ENCODE measurements around the gene IFT122.
A peak's percentile ranks its signal among the peaks of the same experiment; 100 is the strongest.
"Not testable (repeated sequence)": the region's sequence is repeated elsewhere in the genome, so short reads cannot be mapped to it uniquely, and the experiment has no call there.

Gene IFT122

DNA sequence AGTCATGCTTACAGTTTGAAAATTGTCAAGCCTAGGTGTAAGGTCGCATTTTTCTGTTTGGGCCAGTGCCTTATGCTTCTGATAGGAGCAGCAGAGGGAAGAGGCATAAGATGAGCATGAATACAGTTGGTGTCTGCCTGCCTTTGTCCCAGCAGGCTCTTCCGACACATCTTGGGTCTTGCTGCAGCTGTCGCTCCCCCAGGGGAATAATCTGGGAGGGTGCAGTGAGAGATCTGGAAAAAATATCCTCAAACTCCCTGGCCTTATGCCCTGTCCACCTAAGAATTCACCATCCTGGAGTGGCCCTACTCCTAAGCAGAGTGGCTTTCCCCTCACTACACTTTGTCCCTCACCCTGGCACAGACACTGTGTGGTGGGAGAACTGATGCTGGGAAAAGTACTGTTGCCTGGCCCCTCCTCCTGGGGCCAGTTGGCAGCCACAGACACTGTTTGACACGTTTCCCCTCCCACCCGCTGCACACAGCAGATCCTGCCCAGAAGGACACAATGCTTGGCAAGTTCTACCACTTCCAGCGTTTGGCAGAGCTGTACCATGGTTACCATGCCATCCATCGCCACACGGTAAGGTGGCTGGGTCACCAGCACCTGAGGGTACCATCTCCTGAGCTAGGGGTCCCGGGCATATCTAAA is 67.3 kb downstream of the IFT122 start:
- peaks cover 26% of the 10 kb centered on the region for H3K36me3 Mint-ChIP-seq (ENCODE audit: low read depth)
- intact Hi-C loops (cut with micrococcal nuclease): no loop called here
- H3K27me3 Mint-ChIP-seq: no peaks in the 10 kb centered on the region
- H3K4me3 Mint-ChIP-seq: no peak overlapping the region
- no peaks in the 10 kb centered on the region for H3K9me3 Mint-ChIP-seq
- H3K27ac Mint-ChIP-seq: no peak overlapping the region
- H3K4me1 Mint-ChIP-seq (ENCODE audit: low read depth): no peaks in the 10 kb centered on the region

GRCh38 chr3:129512595-129512994 is 72.6 kb downstream of the IFT122 start:
- no peaks in the 10 kb centered on the region for H3K27me3 Mint-ChIP-seq
- H3K4me3 Mint-ChIP-seq: no peak overlapping the region
- H3K36me3 Mint-ChIP-seq (ENCODE audit: low read depth): peaks cover 54% of the 10 kb centered on the region
- peaks cover 5% of the 10 kb centered on the region for H3K4me1 Mint-ChIP-seq (ENCODE audit: low read depth)
- H3K27ac Mint-ChIP-seq: peak overlapping the region; percentile 5
- intact Hi-C loops (cut with micrococcal nuclease): no loop called here
- no peaks in the 10 kb centered on the region for H3K9me3 Mint-ChIP-seq

GRCh38 chr3:129513705-129514104 is 73.7 kb downstream of the IFT122 start:
- peaks cover 5% of the 10 kb centered on the region for H3K4me1 Mint-ChIP-seq (ENCODE audit: low read depth)
- intact Hi-C loops (cut with micrococcal nuclease): no loop called here
- no peaks in the 10 kb centered on the region for H3K27me3 Mint-ChIP-seq
- no peak overlapping the region for H3K4me3 Mint-ChIP-seq
- no peaks in the 10 kb centered on the region for H3K9me3 Mint-ChIP-seq
- H3K36me3 Mint-ChIP-seq (ENCODE audit: low read depth): peaks cover 50% of the 10 kb centered on the region
- no peak overlapping the region for H3K27ac Mint-ChIP-seq

- intact Hi-C loops (cut with micrococcal nuclease): no loop called here
- H3K27ac Mint-ChIP-seq: no peak overlapping the region
- no peaks in the 10 kb centered on the region for H3K27me3 Mint-ChIP-seq
- H3K4me1 Mint-ChIP-seq (ENCODE audit: low read depth): peaks cover 5% of the 10 kb centered on the region
- H3K36me3 Mint-ChIP-seq (ENCODE audit: low read depth): peaks cover 46% of the 10 kb centered on the region
- no peaks in the 10 kb centered on the region for H3K9me3 Mint-ChIP-seq
- no peak overlapping the region for H3K4me3 Mint-ChIP-seq
Measured at GRCh38 chr3:129514110-129514509, 74.1 kb downstream of the IFT122 start.

DNA sequence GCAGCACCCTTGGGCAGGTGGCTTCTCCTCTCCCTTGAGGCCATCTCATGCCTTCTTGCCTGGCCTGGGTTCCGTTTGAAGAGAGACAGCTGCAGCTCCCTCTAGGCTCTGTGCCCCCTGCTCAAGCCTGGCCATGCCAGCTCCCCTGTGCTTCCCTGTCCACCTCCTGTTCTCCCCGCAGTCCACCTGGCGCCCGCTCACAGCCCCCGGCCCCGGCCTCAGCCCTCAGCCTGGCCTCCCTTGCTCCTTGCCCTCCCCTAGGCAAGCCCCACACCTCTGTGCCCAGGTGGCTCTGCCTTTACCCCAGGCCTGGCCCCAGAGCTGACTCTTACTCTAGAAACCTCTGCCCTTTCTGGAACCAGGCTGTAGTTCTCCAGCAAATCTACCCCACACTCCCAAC is 74.5 kb downstream of the IFT122 start:
- no peak overlapping the region for H3K4me3 Mint-ChIP-seq
- no peak overlapping the region for H3K27ac Mint-ChIP-seq

GRCh38 chr3:129515108-129515820 is 75.2 kb downstream of the IFT122 start:
- H3K9me3 Mint-ChIP-seq; H3K27me3 Mint-ChIP-seq; H3K27ac Mint-ChIP-seq; H3K4me3 Mint-ChIP-seq; H3K4me1 Mint-ChIP-seq (ENCODE audit: low read depth); intact Hi-C loops (cut with micrococcal nuclease): not testable (repeated sequence)
- H3K36me3 Mint-ChIP-seq (ENCODE audit: low read depth): peaks cover 48% of the 10 kb centered on the region

More for the DNA sequence above, 74.5 kb downstream of the IFT122 start:
- Mint-ChIP-seq H3K36me3 (ENCODE audit: low read depth) (peaks cover 43% of the 10 kb centered on the region), H3K4me1 (ENCODE audit: low read depth) (peaks cover 5% of the 10 kb centered on the region), H3K9me3 (no peaks in the 10 kb centered on the region), H3K27me3 (no peaks in the 10 kb centered on the region)
- intact Hi-C loops (cut with micrococcal nuclease): no loop called here

DNA sequence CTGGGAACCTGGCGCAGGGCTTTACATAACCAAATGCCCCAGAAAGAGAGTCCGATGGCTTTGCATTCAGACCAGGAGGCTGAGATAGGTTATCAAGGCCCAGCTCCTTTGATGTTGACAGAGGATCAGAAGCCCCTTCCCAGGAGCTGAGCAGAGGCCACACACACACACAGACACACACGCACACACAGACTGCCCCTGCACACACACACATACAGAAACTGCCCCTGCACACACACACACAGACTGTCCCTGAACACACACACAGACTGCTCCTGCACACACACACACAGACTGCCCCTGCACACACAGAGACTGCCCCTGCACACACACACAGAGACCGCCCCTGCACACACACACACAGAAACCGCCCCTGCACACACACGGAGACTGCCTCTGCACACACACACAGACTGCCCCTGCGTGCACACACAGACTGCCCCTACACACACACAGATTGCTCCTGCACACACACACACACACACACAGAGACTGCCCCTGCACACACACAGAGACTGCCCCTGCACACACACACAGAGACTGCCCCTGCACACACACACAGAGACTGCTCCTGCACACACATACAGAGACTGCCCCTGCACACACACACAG is 75.9 kb downstream of the IFT122 start:
- H3K4me1 Mint-ChIP-seq (ENCODE audit: low read depth); intact Hi-C loops (cut with micrococcal nuclease); H3K27me3 Mint-ChIP-seq; H3K4me3 Mint-ChIP-seq; H3K9me3 Mint-ChIP-seq; H3K27ac Mint-ChIP-seq: not testable (repeated sequence)
- H3K36me3 Mint-ChIP-seq (ENCODE audit: low read depth): peaks cover 44% of the 10 kb centered on the region

- no peaks in the 10 kb centered on the region for H3K27me3 Mint-ChIP-seq
- intact Hi-C loops (cut with micrococcal nuclease): no loop called here
- no peak overlapping the region for H3K4me3 Mint-ChIP-seq
- no peak overlapping the region for H3K27ac Mint-ChIP-seq
- H3K9me3 Mint-ChIP-seq: no peaks in the 10 kb centered on the region
- H3K4me1 Mint-ChIP-seq (ENCODE audit: low read depth): peaks cover 5% of the 10 kb centered on the region
- H3K36me3 Mint-ChIP-seq (ENCODE audit: low read depth): peaks cover 39% of the 10 kb centered on the region
Measured at GRCh38 chr3:129517516-129517915, 77.5 kb downstream of the IFT122 start.

DNA sequence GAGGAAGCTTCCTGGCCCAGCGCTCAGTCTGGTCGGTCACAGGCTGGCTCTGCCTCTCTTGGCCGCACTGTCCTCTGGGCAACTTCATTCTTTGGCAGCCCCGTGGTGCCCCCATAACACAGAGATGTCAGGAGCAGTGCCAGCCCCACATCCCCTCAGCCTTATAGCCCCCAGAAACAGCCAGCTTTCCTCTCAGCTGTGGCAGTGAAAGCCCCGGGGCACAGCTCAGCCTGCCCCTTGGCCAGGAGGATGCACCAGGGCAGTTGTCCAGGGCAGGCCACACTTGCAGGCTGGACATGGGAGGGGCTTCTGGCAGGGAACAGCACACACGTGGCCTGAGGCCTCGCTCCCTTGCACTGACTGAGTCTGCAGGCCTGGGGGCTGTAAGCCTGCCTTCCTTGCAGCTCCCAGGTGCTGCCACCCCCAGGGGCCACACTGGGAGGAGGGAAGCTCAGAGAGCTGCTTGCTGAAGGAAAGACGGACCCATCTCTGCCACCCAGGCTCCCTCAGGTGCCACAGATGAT is 78.1 kb downstream of the IFT122 start:
- H3K4me3 Mint-ChIP-seq: no peak overlapping the region
- intact Hi-C loops (cut with micrococcal nuclease): no loop called here
- H3K36me3 Mint-ChIP-seq (ENCODE audit: low read depth): peaks cover 36% of the 10 kb centered on the region
- no peaks in the 10 kb centered on the region for H3K27me3 Mint-ChIP-seq
- H3K27ac Mint-ChIP-seq: no peak overlapping the region
- no peaks in the 10 kb centered on the region for H3K9me3 Mint-ChIP-seq
- H3K4me1 Mint-ChIP-seq (ENCODE audit: low read depth): peaks cover 6% of the 10 kb centered on the region

GRCh38 chr3:129518581-129518980 is 78.6 kb downstream of the IFT122 start:
- intact Hi-C loops (cut with micrococcal nuclease): no loop called here
- peaks cover 33% of the 10 kb centered on the region for H3K36me3 Mint-ChIP-seq (ENCODE audit: low read depth)
- H3K27ac Mint-ChIP-seq: no peak overlapping the region
- H3K4me3 Mint-ChIP-seq: no peak overlapping the region
- no peaks in the 10 kb centered on the region for H3K27me3 Mint-ChIP-seq
- peaks cover 11% of the 10 kb centered on the region for H3K4me1 Mint-ChIP-seq (ENCODE audit: low read depth)
- H3K9me3 Mint-ChIP-seq: no peaks in the 10 kb centered on the region

DNA sequence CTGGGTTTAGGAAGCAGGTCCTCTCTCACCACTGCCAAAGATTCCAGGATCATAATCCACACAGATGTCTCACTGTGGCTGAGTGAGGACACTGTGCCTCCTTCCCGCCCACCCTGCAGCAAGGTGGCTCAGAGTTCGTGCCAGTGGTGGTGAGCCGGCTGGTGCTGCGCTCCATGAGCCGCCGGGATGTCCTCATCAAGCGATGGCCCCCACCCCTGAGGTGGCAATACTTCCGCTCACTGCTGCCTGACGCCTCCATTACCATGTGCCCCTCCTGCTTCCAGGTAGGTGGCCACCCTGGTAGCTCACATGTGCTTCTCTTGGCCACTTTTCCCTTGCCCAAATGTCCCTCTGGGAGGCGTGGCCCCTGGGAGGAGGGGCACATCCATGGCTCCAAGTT is 79.4 kb downstream of the IFT122 start:
- intact Hi-C loops (cut with micrococcal nuclease): no loop called here
- H3K9me3 Mint-ChIP-seq: no peaks in the 10 kb centered on the region
- H3K4me1 Mint-ChIP-seq (ENCODE audit: low read depth): peaks cover 12% of the 10 kb centered on the region
- no peak overlapping the region for H3K4me3 Mint-ChIP-seq
- H3K27ac Mint-ChIP-seq: no peak overlapping the region
- no peaks in the 10 kb centered on the region for H3K27me3 Mint-ChIP-seq
- peaks cover 30% of the 10 kb centered on the region for H3K36me3 Mint-ChIP-seq (ENCODE audit: low read depth)

- peaks cover 30% of the 10 kb centered on the region for H3K36me3 Mint-ChIP-seq (ENCODE audit: low read depth)
- peaks cover 13% of the 10 kb centered on the region for H3K4me1 Mint-ChIP-seq (ENCODE audit: low read depth)
- no peaks in the 10 kb centered on the region for H3K27me3 Mint-ChIP-seq
- intact Hi-C loops (cut with micrococcal nuclease): no loop called here
- H3K9me3 Mint-ChIP-seq: no peaks in the 10 kb centered on the region
- no peak overlapping the region for H3K27ac Mint-ChIP-seq
- H3K4me3 Mint-ChIP-seq: no peak overlapping the region
Measured at GRCh38 chr3:129519896-129520715, 80.1 kb downstream of the IFT122 start.

DNA sequence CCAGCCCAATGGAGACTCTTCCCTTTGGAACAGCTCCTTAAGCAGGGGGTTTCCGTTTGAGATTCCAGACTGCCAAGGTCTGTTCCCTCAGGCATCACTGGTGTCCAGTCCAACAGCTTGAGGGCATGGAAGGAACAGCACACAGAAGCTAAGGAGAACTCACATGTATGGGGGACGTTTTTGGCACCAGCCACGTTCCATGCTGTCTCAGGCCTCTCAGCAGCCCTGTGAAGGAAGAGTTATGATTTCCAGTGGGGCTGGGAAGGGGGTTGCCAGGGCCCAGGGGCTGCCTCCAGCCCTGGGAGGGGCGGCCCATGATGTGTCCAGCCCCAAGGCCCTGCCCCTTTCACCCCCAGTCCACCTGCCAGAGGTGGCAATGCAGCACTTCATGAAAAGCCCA is 80.9 kb downstream of the IFT122 start:
- no peaks in the 10 kb centered on the region for H3K9me3 Mint-ChIP-seq
- no peaks in the 10 kb centered on the region for H3K27me3 Mint-ChIP-seq
- H3K4me3 Mint-ChIP-seq: no peak overlapping the region
- intact Hi-C loops (cut with micrococcal nuclease): no loop called here
- H3K4me1 Mint-ChIP-seq (ENCODE audit: low read depth): peaks cover 21% of the 10 kb centered on the region
- peaks cover 22% of the 10 kb centered on the region for H3K36me3 Mint-ChIP-seq (ENCODE audit: low read depth)
- H3K27ac Mint-ChIP-seq: no peak overlapping the region

DNA sequence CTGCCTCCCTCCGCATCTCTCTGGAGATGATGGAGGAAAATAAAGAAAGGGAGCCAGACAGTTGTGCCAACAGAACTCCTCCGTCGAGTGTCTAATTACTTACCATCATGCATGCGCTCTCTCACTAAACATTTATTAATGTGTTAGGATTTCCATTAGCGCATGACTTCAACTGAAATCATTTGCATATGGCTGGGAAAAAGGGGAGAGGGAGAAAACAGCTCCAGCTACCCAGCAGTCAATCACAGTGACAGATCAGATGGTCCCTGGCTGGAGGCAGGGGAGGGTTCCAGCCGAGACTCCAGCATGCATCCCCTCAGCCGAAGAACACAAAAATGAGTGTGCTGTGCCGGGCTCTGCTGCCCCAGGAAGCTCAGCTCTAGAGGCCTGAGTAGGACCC is 81.6 kb downstream of the IFT122 start:
- peaks cover 28% of the 10 kb centered on the region for H3K4me1 Mint-ChIP-seq (ENCODE audit: low read depth)
- H3K27me3 Mint-ChIP-seq: no peaks in the 10 kb centered on the region
- H3K27ac Mint-ChIP-seq: no peak overlapping the region
- H3K4me3 Mint-ChIP-seq: no peak overlapping the region
- H3K36me3 Mint-ChIP-seq (ENCODE audit: low read depth): peaks cover 15% of the 10 kb centered on the region
- intact Hi-C loops (cut with micrococcal nuclease): no loop called here
- no peaks in the 10 kb centered on the region for H3K9me3 Mint-ChIP-seq

Data from dendritic cell treated with granulocyte-macrophage colony-stimulating factor and Interleukin-4, amounts not matched to agents 40 ng/mL and 50 ng/mL, for 4 days (primary cell).